Stimulated activated CD8-positive, alpha-beta memory T cell treated with anti-CD3 and anti-CD28 coated beads, Interleukin-12 subunit alpha, Interleukin-12 subunit beta, amount 100 ng/mL, for 24 hours (primary cell): ENCODE data around the gene POLD4.
"Not testable (repeated sequence)": the region's sequence is repeated elsewhere in the genome, so short reads cannot be mapped to it uniquely, and the experiment has no call there.

Source experiments
- DNase-seq: peaks from one replicate; pipeline ENCODE4 v3.0.0-alpha.2; 2020; ENCODE audit errors: extremely low read depth

POLD4 gene

GRCh38 chr11:67353317-67354074 lies at the start of gene POLD4:
POLD4 (minus strand) TSS chr11:67353546; CDS start chr11:67353399, 147 bp downstream.
- peak; percentile 92 for DNase-seq

GRCh38 chr11:67403085-67403484 lies 49.7 kb upstream of the POLD4 start:
- DNase-seq = not testable (repeated sequence)

GRCh38 chr11:67402192-67402839 lies 49.0 kb upstream of the POLD4 start:
- DNase-seq = not testable (repeated sequence)

- peak; percentile 75 for DNase-seq
Observed at GRCh38 chr11:67401495-67402191, 48.3 kb upstream of the POLD4 start, which contains the start of gene PPP1CA. PPP1CA (minus strand) TSS chr11:67401858; CDS start chr11:67401782, 76 bp downstream.

GRCh38 chr11:67400942-67401494 lies 47.7 kb upstream of the POLD4 start:
- DNase-seq = no peak

GRCh38 chr11:67400251-67400941 lies 47.0 kb upstream of the POLD4 start:
- DNase-seq = no peak

GRCh38 chr11:67398661-67399563 lies 45.6 kb upstream of the POLD4 start:
- no peak for DNase-seq

- DNase-seq = no peak
Observed at GRCh38 chr11:67397986-67398660, 44.8 kb upstream of the POLD4 start.

- no peak for DNase-seq
Observed at GRCh38 chr11:67397536-67397935, 44.2 kb upstream of the POLD4 start.

GRCh38 chr11:67396587-67397389 lies 43.4 kb upstream of the POLD4 start:
- DNase-seq = no peak

GRCh38 chr11:67396259-67396581 lies 42.9 kb upstream of the POLD4 start:
- DNase-seq = no peak

- no peak for DNase-seq
Observed at GRCh38 chr11:67395555-67396258, 42.4 kb upstream of the POLD4 start.

GRCh38 chr11:67393990-67394389 lies 40.6 kb upstream of the POLD4 start:
- DNase-seq = no peak

GRCh38 chr11:67393437-67393836 lies 40.1 kb upstream of the POLD4 start:
- DNase-seq = no peak

GRCh38 chr11:67392183-67392715 lies 38.9 kb upstream of the POLD4 start:
- no peak for DNase-seq

- peak; percentile 90 for DNase-seq
Observed at GRCh38 chr11:67391304-67392182, 38.2 kb upstream of the POLD4 start, which contains the start of gene RAD9A. RAD9A (plus strand) TSS chr11:67391986; CDS start chr11:67392045, 59 bp downstream.

GRCh38 chr11:67390947-67391303 lies 37.6 kb upstream of the POLD4 start:
- no peak for DNase-seq
